HepG2 (cell line): Measurements from ENCODE around the gene TM4SF5. TPM values are rescaled to one million over a fixed set of nuclear protein-coding genes. Genes with fewer than 3 reads are reported as not detected.

ENCODE experiments used
- ATF7 ChIP-seq, 2 experiments: fragments of 450-650 bp in 1 of 2; sonication (generic) in 1 of 2; formaldehyde crosslinking in 1 of 2; IDR thresholded peaks; 2 replicates each; pipeline versions ENCODE4 v1.4.0 to v1.6.1; 2016 to 2020; ENCODE audit warnings: antibody characterized with exemption in 1 of 2, mild to moderate bottlenecking in 1 of 2, missing genetic modification reagents in 1 of 2
- CHD4 ChIP-seq: fragments of 200-600 bp; sonication (generic); IDR thresholded peaks from 2 replicates; pipeline ENCODE4 v1.7.0; 2017; ENCODE audit warnings: mild to moderate bottlenecking, low read length, borderline replicate concordance
- DNMT1 ChIP-seq: sonication (generic); formaldehyde crosslinking; IDR thresholded peaks from 2 replicates; pipeline ENCODE4 v1.5.1; 2020; ENCODE audit warnings: mild to moderate bottlenecking, missing genetic modification reagents
- GFI1 ChIP-seq: sonication (generic); formaldehyde crosslinking; IDR thresholded peaks from 2 replicates; pipeline ENCODE4 v1.5.0; 2020; ENCODE audit warnings: missing genetic modification reagents, mild to moderate bottlenecking, borderline replicate concordance
- HNF4A ChIP-seq: sonication (generic); formaldehyde crosslinking; IDR thresholded peaks from 2 replicates; pipeline ENCODE4 v1.4.0; 2020; ENCODE audit warnings: missing genetic modification reagents
- IRF9 ChIP-seq: sonication (generic); formaldehyde crosslinking; IDR thresholded peaks from 2 replicates; pipeline ENCODE4 v1.8.0; 2022; ENCODE audit warnings: missing genetic modification reagents, mild to moderate bottlenecking, borderline replicate concordance
- MTF1 ChIP-seq: sonication (generic); formaldehyde crosslinking; IDR thresholded peaks from 2 replicates; pipeline ENCODE4 v1.5.0; 2020; ENCODE audit warnings: missing genetic modification reagents
- NFKBIZ ChIP-seq: IDR thresholded peaks from 2 replicates; pipeline ENCODE4 v1.6.1; 2018; ENCODE audit warnings: missing genetic modification reagents, missing compliant biosample characterization
- RAD21 ChIP-seq: fragments of 450-650 bp; formaldehyde crosslinking; IDR thresholded peaks from 2 replicates; pipeline ENCODE4 v1.5.0; 2020; ENCODE audit warnings: mild to moderate bottlenecking
- RBFOX2 ChIP-seq: fragments of 200-400 bp; formaldehyde crosslinking; IDR thresholded peaks from 2 replicates; pipeline ENCODE4 v1.6.1; 2017; ENCODE audit warnings: low read depth, mild to moderate bottlenecking, low read length
- SMYD3 ChIP-seq: sonication (generic); formaldehyde crosslinking; IDR thresholded peaks from 2 replicates; pipeline ENCODE4 v1.8.1; 2023; ENCODE audit warnings: mild to moderate bottlenecking, missing genetic modification reagents
- TBX2 ChIP-seq: sonication (generic); formaldehyde crosslinking; IDR thresholded peaks from 2 replicates; pipeline ENCODE4 v1.5.0; 2020; ENCODE audit warnings: missing genetic modification reagents, mild to moderate bottlenecking, borderline replicate concordance
- TCF7L2 ChIP-seq: IDR thresholded peaks from 2 replicates; pipeline ENCODE4 v1.6.1; 2011; ENCODE audit warnings: mild to moderate bottlenecking, low read depth, low read length, moderate library complexity
- ZBTB34 ChIP-seq: sonication (generic); formaldehyde crosslinking; IDR thresholded peaks from 2 replicates; pipeline ENCODE4 v1.8.0; 2022; ENCODE audit warnings: mild to moderate bottlenecking, missing genetic modification reagents
- ZFP36 ChIP-seq: fragments of 150-350 bp; IDR thresholded peaks from 2 replicates; pipeline ENCODE4 v1.6.1; 2018; ENCODE audit warnings: borderline replicate concordance, low read length, low read depth; ENCODE audit not compliant: partially characterized antibody
- ZFP36L1 ChIP-seq: sonication (generic); formaldehyde crosslinking; IDR thresholded peaks from 2 replicates; pipeline ENCODE4 v1.8.0; 2022; ENCODE audit warnings: mild to moderate bottlenecking, missing genetic modification reagents, moderate library complexity
- ZNF281 ChIP-seq: sonication (generic); formaldehyde crosslinking; IDR thresholded peaks from 2 replicates; pipeline ENCODE4 v1.4.0; 2020; ENCODE audit warnings: missing genetic modification reagents, borderline replicate concordance
- ZNF431 ChIP-seq: sonication (generic); formaldehyde crosslinking; IDR thresholded peaks from 2 replicates; pipeline ENCODE4 v1.9.0; 2022; ENCODE audit warnings: missing genetic modification reagents, low read depth, mild to moderate bottlenecking, borderline replicate concordance
- ZNF546 ChIP-seq: sonication (generic); formaldehyde crosslinking; conservative IDR thresholded peaks from 2 replicates; pipeline ENCODE4 v1.8.1; 2023; ENCODE audit warnings: mild to moderate bottlenecking, missing genetic modification reagents
- ZNF549 ChIP-seq: sonication (generic); formaldehyde crosslinking; IDR thresholded peaks from 2 replicates; pipeline ENCODE4 v1.5.0; 2020; ENCODE audit warnings: missing genetic modification reagents
- ZNF710 ChIP-seq: sonication (generic); formaldehyde crosslinking; IDR thresholded peaks from 2 replicates; pipeline ENCODE4 v1.5.0; 2020; ENCODE audit warnings: mild to moderate bottlenecking, missing genetic modification reagents, borderline replicate concordance
- ZSCAN21 ChIP-seq: sonication (generic); formaldehyde crosslinking; IDR thresholded peaks from 2 replicates; pipeline ENCODE4 v1.8.0; 2022; ENCODE audit warnings: mild to moderate bottlenecking, missing genetic modification reagents, moderate library complexity, borderline replicate concordance
- polyA plus RNA-seq, 8 experiments: library from polyadenylated mRNA; depleted of rRNA in 3 of 8; stranded (reverse) in 7 of 8; unstranded in 1 of 8; fragments of >200 nt; fragmentation: Illumina TruSeq in 4 of 8; extraction: Trizol in 4 of 8; gene quantifications; 2 replicates each; pipeline versions ENCODE4 v1.2.1 to v1.2.3, GENCODE V29; 2011 to 2016; ENCODE audit warnings: low read depth in 4 of 8, missing spikeins in 1 of 8, mixed read lengths in 1 of 8; ENCODE audit not compliant: insufficient read depth in 1 of 8
- total RNA-seq, 5 experiments: library from RNA; depleted of rRNA; stranded (reverse); fragments of >200 nt; fragmentation: Illumina TruSeq; extraction: Trizol; gene quantifications; 2 replicates each; pipeline ENCODE4 v1.2.3, GENCODE V29; 2016; ENCODE audit warnings: low read depth in 1 of 5

TM4SF5 gene
- total and polyA plus RNA-seq, 2 of the 13 experiments (the other 11 are each of a cell fraction or from before 2014, with no cell fraction given): 30.1 to 126 TPM

- peak; percentile 81; the same call in 1 of the 2 replicates for TF ChIP-seq ZBTB34 (CRISPR knock-in tag)
- 0 out of 2 replicates have a peak, but pooled peaks have one; percentile 56 for TF ChIP-seq ZNF549 (CRISPR knock-in tag)
- 0 out of 2 replicates have a peak, but pooled peaks have one; percentile 44 for TF ChIP-seq NFKBIZ (CRISPR knock-in tag)
- TF ChIP-seq IRF9: no peak
- TF ChIP-seq HNF4A (CRISPR knock-in tag): peak; percentile 98
- peak; percentile 97 for TF ChIP-seq TBX2 (CRISPR knock-in tag)
- TF ChIP-seq ZNF431 (CRISPR knock-in tag): 0 out of 2 replicates have a peak, but pooled peaks have one; percentile 48
- peak; percentile 87 for TF ChIP-seq ZSCAN21 (CRISPR knock-in tag)
- TF ChIP-seq ATF7 (IDR thresholded peaks at IDR 0.05): no peak
- no peak for TF ChIP-seq ATF7 (CRISPR knock-in tag; IDR thresholded peaks at IDR 0.05)
- peak; percentile 70 for TF ChIP-seq GFI1
- no peak for TF ChIP-seq TCF7L2
- TF ChIP-seq DNMT1 (CRISPR knock-in tag): no peak
- peak; percentile 42 for TF ChIP-seq RBFOX2
- 0 out of 2 replicates have a peak, but pooled peaks have one; percentile 74 for TF ChIP-seq ZNF546 (CRISPR knock-in tag)
- TF ChIP-seq ZFP36: no peak
- TF ChIP-seq MTF1: 0 out of 2 replicates have a peak, but pooled peaks have one; percentile 45
- TF ChIP-seq ZFP36L1 (CRISPR knock-in tag): peak; percentile 88
- peak; percentile 90 for TF ChIP-seq SMYD3 (CRISPR knock-in tag)
- no peak for TF ChIP-seq CHD4
- TF ChIP-seq ZNF281: peak; percentile 54; the same call in 1 of the 2 replicates
- no peak for TF ChIP-seq RAD21 (CRISPR knock-in tag)
- TF ChIP-seq ZNF710 (CRISPR knock-in tag): peak; percentile 90; the same call in 1 of the 2 replicates
These were observed at the start of gene TM4SF5 (continued) for GRCh38 chr17:4771519-4772234.
